HTR-8/SVneo (cell line): ENCODE data around the gene MRPS34.
"Not testable (repeated sequence)": the region's sequence is repeated elsewhere in the genome, so short reads cannot be mapped to it uniquely, and the experiment has no call there.

Experiments
- DNase-seq: peaks from one replicate; pipeline ENCODE4 v3.0.0; 2011; ENCODE audit warnings: low spot score, mixed read lengths; ENCODE audit not compliant: insufficient read length
- FAIRE-seq: peaks from 2 replicates; lab custom pipeline; 2011; peaks lifted over from hg19 to GRCh38; lab: Jason Lieb, UNC

MRPS34 gene

DNA sequence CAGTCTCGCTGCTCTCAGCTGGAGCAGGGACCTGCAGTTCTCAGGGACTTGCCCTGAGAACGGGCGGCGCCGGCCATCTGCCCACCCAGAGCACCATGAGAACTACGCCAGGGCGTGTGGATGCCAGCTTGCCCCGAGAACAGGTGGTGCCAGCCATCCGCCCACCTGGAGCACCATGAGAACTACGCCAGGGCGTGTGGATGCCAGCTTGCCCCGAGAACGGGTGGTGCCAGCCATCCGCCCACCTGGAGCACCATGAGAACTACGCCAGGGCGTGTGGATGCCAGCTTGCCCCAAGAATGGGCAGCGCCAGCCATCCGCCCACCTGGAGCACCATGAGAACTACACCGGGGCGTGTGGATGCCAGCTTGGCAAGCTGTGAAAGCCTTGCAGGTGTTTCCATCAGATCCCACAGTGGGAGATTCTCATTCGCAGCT is 40.4 kb downstream of the MRPS34 start:
- not testable (repeated sequence) for FAIRE-seq, DNase-seq

DNA sequence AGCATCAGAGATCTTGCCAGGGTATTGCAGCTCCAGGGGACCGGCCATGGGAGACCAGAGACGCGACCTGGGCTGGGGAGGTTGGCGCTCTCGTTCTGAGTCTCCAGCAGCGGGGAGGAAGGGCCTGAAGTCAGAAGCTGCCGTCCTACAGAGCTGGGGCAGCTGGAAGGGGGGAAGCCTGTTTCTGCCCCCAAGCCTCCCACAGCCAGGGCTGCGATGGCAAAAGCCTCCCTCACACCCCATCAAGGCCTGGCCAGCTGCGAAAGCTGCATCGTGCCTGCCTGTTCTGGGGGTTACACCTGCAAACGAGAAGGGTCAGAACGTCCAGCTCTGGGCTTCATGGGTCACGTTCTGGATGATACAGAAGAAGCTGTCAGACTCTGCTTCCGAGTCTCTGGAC is 40.9 kb downstream of the MRPS34 start:
- DNase-seq (no peak), FAIRE-seq (no peak)

DNA sequence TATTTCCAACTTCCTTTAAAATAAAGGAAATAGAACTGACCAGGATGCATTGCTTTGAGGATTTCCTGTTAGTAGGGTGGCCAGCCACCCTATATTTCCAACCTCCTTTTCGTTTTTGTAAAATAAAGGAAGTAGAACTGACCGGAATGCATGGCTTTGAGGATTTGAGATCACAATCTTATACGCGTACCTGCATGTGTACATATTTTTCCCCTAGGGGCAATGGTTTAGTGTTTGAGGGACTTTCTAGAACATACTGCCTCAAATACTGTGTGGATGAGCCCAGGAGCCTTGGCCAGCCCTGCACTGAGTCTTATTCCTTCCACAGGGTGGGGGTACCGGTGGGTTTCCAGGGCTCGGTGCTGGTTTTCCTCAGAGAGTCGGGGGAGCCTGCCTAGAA is 41.3 kb downstream of the MRPS34 start:
- FAIRE-seq, result no peak
- DNase-seq, result no peak

DNA sequence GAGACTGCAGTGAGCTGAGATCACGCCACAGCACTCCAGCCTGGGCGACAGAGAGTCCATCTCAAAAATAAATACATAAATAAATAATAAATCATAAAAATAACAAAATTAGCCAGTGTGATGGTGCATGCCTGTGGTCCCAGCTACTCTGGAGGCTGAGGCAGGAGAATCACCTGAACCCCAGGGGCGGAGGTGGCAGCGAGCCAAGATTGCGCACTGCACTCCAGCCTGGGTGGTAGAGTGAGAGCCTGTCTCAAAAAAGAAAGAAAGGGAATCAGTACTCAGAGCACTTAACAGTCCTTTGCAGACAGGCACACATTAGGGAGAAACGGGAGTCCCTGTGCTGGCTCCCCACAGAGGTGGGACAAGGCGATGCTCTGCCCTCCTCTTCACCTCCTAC is 41.9 kb downstream of the MRPS34 start:
- DNase-seq (no peak), FAIRE-seq (no peak)

DNA sequence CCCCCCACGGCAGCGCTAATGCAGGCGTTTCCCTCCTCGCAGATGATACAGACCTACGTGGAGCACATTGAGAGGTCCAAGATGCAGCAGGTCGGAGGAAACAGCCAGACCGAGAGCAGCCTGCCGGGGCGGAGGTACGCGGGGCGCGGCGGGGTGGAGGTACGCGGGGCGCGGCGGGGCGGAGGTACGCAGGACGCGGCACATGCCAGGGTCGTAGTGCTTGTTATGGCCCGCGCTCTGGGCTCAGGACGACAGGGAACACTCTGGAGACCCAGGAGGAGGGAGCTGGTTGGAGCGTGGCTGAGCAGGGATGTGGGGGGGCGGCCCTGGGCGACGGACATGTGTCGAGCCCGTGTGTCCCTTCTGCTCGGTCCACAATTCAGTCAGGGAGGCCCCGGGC is 43.5 kb downstream of the MRPS34 start:
- FAIRE-seq, result no peak
- DNase-seq, result no peak

DNA sequence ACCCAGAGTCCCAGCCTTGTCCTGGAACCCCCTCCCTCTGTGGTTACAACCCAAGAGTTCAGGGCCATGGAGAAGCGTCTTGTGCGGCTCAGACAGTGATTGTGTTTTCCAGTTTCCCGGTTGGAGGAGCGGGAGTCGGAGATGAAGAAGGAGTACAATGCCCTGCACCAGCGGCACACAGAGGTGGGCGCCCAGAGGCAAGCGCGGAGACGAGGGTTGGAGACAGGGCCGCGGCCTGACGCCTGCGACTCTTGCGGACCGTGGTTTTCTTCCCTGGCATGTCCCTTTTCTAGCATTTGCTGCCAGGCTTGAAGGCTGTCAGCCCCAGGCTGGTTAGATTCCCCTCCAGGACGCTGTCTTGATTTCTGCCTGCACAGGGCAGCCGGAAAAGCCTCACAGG is 43.9 kb downstream of the MRPS34 start:
- FAIRE-seq (no peak), DNase-seq (no peak)

DNA sequence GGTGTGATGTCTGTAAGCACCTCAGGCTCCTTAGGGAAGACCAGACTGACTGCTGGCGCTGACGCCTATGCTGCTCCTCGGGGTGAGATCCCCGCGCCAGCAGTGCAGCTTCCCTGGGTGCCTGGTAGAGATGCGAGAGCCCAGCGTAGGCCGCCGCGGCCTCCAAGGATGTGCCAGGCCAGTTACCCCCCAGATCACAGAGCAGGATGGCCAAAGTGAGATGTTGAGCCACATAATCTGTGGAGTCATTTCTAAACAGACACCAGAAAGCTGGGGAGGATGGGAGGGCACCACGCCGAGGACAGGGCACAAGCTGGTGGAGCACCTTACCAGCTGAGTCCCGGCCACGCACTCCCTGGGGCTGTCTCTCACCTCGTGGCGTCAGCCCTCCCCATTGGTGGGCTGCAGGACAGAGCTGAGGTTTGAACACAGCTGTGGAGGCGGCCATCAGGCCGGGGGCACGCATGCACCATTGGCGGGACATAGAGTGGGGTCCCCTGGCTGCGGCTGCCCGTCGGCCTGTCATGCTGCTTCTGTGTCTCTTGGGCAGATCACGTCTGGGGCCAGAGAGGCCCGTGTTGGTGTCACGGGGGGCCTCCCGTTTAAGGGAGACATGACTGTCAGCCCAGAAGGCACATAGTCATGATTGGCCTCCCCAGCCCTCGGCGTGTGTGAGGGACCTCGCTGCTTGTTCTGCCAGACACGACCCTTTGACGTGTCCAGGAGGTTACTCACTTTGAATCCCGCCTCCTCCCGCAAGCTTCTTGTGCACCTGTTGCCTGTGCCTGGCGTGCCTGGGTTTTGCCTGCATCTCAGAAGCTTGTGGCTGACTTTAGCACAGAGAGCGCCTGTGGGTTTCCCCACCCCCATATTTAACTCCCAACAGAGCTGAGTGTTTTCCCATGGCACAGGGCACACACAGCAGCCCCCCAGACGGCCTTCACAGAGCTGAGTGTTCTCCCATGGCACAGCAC is 45.0 kb downstream of the MRPS34 start:
- DNase-seq, result no peak
- no peak for FAIRE-seq

DNA sequence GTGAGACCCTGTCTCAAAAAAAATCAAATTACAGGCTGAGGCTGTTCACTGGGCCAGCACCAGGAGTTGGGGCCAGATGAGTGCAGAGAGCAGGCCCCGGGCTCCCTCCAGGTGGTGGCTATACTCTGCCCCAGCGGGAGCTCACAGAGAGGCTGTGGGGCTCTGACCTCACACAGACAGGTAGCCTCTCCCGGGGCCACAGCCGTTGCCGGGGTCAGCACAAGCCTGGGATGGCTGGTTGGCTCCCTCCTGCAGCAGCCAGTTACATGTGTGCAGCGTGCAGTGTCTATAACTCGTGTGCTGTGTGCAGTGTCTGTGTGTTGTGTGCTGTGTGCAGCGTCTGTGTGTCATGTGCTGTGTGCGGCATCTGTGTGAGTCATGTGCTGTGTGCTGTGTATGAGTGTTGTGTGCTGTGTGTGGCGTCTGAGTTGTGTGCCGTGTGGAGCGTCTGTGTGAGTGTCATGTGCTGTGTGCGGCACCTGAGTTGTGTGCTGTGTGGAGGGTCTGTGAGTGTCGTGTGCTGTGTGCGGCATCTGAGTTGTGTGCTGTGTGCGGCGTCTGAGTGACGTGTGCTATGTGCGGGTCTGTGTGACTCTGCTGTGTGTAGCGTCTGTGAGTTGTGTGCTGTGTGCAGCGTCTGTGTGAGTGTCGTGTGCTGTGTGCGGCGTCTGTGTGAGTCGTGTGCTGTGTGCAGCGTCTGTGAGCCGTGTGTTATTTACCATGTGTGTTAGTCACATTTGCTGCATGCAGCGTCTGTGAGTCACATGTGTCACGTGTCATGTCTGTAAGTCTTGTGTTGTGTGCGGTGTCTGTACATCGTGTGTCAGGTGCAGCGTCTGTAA is 46.1 kb downstream of the MRPS34 start:
- DNase-seq (no peak), FAIRE-seq (peak; percentile 83)

DNA sequence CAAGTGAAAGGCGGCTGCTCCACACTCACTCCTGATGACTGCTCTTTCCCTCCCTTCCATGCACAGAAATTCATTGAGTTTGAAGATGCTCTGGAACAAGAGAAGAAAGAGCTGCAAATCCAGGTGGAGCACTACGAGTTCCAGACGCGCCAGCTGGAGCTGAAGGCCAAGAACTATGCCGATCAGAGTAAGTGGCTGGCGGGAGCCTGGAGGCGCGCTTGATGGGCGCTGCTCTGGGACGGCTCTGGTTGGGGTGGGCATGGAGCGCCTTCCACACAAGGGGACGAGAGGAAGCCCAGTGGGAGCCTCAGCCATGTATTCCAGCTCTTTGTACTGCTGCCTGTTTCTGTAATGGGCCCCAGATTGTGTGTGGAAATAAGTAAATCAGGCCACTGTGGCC is 48.4 kb downstream of the MRPS34 start:
- no peak for DNase-seq
- FAIRE-seq, result no peak

DNA sequence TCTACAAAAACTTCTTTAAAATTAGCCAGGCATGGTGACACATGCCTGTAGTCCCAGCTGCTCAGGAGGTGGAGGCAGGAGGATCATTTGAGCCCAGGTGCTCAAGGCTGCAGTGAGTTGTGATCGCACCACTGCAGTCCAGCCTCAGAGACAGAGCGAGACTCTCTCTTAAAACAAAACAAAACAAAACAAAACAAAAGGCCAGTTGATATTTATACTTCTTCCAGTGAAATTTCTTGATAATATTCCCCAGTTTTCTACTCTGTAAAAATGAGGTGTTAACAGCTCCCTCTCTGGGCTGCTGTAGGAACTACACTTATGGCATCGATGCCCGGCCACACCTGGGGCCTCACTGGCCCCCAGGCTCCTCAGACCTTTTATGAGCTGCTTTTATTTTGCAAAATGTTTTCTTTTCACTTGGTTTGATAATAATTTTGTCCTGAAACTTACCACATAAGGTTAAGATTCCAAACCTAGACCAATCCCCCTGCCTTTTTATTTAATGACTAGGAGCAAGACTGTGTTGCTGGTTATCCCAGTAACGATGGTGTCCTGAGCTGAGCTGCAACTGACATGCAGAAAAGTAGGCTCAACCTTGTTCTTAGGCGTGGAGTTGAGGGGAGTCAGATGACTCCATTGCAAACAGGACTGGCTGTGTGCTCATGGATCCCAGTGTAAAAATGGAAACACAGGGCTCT is 49.3 kb downstream of the MRPS34 start:
- FAIRE-seq (no peak), DNase-seq (peak; percentile 53)
